GM19438 (cell line): Measurements from ENCODE around the gene FOXP4.

Experiments
- ATAC-seq: cut with Tn5 transposase; IDR thresholded peaks from one replicate; pipeline ENCODE4 v1.9.1; 2021; ENCODE audit warnings: low read depth; ENCODE audit not compliant: unreplicated experiment

Gene FOXP4, protein sequence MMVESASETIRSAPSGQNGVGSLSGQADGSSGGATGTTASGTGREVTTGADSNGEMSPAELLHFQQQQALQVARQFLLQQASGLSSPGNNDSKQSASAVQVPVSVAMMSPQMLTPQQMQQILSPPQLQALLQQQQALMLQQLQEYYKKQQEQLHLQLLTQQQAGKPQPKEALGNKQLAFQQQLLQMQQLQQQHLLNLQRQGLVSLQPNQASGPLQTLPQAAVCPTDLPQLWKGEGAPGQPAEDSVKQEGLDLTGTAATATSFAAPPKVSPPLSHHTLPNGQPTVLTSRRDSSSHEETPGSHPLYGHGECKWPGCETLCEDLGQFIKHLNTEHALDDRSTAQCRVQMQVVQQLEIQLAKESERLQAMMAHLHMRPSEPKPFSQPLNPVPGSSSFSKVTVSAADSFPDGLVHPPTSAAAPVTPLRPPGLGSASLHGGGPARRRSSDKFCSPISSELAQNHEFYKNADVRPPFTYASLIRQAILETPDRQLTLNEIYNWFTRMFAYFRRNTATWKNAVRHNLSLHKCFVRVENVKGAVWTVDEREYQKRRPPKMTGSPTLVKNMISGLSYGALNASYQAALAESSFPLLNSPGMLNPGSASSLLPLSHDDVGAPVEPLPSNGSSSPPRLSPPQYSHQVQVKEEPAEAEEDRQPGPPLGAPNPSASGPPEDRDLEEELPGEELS

DNA sequence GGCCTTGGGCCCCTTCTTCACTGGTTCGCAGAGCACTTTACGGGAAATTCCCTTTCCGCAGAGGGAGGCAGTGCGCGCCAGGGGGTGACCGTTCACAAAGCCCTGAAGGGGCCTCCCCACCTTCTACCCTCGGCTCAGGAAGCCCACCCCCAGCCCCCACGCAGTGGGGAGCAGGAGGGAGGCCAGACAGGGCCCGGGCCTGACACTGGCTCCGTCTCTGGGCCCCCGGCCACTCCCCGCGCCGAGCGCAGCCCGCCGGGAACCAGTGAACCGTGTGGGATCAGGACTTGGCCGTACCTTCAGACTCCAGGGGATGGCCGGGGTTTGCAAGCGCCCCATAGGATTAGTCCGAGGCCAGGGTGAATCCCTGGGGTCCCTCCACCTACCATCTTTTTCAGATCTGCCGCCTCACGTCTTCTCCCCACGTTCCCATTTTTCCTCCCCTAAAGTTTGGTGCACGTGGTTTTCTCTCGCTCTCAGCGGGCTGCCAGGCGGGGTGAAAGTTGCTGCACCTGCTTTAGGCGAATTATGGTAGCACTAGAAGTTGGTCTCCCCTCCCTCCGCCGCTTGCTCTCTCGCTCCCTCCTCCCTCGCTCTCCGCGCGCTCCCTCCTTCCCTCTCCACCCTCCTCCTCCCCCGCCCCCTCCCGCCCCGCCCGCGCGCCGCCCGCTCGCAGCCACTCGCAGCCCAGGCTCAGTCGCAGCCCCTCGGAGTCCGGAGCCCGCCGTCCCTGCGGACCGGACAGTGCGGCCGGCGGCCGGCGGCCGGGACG lies at the start of gene FOXP4:
Gene FOXP4 (plus strand): TSS at position 679 of the 772 bp plus-strand sequence. CDS start 19,380 bp downstream, outside the sequence.
- peak; percentile 64 for ATAC-seq

DNA sequence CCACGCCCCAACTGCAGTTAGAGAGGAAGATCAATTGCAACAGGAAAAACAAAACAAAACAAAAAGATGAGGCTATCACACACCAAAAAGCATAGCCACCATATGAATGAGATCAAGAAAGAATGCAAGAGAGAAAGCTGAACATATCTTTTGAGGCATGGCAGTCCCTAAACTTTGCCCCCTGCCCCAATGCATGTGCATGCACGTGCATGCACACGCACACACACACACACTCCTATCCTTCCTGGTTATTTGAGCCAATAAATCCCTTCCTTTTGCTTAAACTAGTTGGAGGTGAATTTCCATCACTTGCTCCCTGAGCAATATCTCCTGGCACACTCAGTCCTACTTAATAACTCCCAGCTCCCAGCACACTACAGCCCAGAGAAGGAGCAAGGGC lies 48.6 kb upstream of the FOXP4 start:
- ATAC-seq = no peak

DNA sequence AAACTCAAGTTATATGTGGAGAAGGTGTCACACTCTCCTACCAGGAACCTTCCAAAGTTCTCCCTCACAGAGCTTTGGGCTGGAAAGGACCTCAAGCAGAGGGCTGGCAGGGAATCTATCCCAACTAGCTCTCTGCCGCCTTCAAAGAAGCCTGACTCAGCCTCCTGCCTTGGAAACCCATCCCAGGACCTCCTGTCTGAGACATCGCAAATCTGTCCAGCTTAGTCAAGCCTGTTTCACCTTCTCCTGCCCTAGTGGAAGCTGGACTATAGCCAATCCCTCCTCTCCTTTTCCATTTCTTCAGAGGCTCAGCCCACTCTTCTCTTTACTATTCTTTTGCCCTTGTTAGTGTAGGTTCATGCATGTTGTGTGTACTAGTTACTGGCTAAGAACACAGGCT lies 48.2 kb upstream of the FOXP4 start:
- no peak for ATAC-seq

DNA sequence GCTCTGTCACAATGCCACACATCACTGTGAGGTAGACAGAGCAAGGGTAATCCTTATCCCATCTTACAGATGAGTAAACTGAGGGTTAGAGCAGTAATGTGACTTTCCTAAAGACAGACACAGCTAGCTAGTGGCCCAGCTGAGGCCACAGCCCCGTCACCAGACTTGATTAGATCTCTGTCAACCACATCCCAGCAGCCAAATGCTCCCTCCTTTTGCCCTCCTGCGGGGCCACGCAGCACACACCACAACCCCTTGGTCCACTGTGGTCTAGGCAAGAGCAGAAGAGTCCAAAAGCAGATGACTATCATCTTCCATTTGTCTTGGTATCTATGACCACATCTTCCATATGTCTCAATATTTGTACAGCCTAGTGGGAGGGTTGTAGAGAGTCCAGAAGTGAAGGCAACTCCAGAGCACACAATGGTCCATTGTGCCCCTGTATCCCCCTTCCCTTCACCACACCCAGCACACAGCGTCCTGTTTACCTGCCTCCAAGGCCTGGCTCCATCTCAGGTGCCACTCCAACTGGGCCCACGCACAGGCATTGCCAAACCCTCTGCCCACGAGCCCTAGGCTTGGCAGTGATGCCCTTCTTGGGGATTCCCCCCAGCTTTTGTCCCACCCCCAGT lies 47.1 kb upstream of the FOXP4 start:
- no peak for ATAC-seq

DNA sequence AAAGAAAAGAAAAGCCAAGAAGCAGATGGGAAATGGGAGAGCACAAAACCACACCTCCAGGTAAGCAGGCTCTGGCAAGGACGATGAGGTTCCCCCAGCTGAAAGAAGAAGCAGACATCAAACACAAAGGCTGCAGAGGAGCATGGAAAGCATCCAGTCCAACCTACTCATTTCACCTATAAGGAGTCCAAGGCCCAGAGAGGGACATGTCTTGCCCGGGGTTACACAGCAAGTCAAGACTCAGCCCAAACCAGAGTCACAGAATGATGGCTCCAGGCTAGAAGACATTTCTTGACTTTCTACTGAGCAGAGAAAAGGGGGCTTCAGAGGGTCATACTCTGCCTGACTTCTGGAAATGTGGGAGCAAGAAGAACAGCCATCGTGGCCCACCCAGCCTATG lies 45.6 kb upstream of the FOXP4 start:
- no peak for ATAC-seq

DNA sequence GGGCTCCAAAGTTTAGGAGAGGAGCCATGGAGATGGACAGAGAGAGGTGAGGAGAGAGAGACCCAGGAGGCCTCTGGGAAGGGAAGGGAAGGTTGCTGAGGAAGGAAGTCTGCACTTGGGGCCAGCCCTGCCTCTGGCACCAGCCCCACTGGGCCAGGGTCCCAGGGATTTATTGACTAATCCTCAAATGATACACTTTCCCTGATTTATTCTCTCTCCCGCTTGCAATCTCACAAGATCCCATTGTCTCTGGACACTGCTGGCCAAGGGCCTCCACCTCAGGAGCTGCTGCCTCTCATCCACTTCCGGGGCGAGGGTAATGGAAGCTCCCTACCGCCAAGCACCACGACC lies 43.6 kb upstream of the FOXP4 start:
- ATAC-seq = no peak

DNA sequence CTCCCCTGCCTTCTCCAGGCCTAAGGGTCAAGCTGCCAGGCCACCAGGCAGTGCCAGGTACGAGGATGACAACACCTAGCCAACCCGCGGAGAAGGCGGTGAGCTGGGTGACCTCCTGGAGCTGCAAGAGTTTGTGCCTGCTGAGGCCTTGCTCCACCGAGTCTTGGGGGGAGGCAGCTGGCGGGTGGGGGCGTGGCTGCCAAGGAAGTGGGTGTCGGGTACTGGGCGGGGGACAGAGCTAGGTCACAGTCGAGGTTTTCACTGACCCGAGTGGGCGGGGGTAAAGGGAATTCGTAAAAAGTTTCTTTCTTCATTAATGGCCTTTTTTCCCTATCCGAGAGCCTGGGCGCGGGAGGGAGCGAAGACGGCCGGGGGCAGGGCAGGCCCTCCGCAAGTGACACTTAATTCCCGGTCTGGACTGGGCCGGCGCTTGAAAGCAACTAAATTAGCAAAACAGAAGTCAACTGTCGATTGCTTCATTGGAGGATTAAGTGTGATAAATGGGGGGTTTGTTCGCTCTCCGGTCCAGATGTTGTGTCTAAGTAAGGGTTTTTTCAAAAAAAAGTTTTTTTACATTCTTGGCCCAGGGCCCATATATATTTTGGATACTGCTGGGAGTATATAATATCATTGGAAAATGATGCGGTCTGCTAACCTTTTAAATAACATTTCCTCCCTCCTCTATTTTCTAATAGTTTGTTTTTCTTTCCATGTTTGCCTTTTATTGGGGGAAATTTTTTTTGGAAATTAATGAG lies 43.1 kb upstream of the FOXP4 start:
- no peak for ATAC-seq

DNA sequence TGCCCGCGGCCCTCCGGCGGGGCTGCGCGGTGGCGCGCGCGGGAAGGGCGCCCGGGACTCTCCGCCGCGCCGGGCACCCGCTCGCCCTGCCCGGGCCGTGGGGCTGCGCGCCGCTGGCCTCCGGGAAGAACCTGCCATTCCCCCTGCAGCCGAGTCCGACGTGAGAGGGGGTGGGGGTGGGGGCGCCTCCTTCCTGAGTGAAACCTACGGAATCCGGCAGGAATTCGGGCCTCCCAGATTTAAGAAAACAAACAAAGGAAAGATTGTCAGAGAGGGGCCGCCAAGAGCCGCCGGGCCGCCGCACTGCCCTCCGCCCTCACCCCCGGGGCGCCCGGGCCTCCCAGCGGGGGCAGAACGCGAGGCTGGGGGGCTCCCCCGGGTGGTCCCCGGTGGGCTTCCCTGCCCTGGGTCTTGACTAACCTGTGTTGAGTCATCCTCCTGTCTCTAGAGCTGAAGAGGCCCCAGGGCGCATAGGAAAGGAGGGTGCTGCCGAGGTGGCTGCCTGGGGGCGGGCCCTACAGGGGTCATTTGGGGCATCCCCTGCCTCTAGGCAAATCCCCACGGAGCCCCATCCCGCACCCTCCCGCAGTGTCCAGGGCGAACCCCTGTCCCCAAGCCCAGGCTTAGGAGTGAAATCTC lies 42.2 kb upstream of the FOXP4 start:
- no peak for ATAC-seq

DNA sequence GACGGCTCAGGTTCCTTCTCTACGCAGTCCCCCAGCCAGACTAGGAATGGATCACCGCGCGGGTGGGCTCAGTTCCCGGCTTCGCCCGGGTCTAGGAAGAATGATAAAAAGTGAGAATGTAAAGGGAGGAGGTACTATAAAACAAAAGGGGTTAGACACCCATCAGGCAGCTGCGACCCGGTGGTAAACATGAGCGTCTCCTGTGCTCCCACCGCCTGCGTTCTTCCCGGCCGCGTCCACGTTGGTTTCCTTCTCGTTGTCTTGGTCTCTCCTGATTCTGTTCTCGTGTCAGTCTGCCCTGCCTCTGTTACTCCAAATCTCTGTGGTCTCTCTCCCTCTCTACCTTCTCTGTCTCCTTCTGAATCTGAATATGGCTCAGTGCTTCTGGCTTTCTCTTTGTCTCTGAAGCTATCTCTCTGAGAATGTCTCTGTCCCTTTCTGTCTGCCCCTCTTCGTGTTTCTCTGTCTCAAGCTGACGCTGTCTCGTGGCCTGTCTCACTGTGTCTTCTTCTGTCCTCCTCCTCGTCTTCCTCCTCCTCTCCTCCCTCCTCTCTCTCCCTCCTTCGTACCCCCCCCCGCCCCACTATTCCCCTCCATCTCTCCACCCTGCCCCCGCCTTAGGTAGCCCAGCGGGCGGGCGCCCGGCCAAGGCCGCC lies 41.6 kb upstream of the FOXP4 start:
- ATAC-seq = no peak

DNA sequence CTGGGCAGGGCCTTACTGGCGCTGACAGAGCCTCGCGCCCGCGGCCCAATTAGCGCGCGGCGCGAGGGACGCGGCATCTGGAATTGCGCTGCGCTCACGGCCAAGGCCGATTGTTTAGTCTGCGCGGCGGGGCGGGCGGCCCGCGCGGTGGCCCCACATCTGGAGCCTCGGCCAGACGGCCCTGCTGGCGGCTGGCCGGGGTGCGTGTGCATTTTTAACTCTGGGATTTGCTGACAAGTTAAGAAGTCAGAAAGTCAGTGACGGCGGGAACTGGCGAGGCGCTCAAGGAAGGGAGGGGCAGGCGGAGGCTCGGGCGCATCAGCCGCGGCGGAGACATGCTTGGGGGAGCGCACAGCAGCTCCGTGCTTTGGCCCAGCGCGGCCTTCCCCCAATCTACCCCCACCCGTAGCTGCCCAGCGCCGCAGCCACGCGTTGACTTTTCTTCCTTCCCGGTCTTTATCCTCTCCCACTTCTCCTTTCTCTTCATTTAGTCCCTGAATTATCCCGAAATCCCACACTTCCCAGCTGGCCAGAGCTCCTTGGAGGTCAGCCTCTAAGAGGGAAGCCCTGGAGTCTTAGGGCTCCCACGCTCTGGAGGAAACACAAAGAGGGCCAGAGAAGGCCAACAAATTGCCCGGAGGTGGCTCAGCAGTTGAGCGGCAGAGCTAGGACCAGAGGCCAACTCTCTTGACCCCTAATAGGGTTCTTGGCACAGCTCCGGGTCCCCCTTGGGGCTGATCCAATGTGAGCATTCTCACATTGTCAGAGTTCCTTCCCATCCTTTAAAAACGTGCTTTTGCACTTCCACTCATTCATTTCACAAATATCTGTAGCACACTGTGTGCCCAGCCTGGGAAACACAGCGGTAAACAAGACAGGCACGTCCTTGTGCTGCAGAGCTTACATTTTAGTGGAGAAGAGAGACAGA lies 40.8 kb upstream of the FOXP4 start:
- no peak for ATAC-seq

DNA sequence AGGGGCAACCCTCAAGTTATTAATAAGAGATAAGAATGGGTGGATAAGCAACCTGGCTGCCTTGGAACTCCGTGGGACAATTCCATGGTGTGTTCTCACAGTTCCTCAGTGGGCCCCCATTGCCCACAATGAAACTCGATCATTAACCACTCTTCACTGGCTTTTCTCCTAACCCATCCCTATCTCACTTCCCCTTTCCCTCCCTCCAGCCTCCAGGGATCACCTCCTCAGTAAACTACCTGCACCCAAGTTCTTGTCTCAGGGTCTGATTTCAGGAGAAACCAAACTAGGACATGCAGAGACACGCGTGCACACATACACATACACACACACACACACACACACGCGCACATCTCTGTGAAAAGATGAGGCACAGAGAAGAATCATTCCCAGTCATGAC lies 37.7 kb upstream of the FOXP4 start:
- ATAC-seq = no peak

DNA sequence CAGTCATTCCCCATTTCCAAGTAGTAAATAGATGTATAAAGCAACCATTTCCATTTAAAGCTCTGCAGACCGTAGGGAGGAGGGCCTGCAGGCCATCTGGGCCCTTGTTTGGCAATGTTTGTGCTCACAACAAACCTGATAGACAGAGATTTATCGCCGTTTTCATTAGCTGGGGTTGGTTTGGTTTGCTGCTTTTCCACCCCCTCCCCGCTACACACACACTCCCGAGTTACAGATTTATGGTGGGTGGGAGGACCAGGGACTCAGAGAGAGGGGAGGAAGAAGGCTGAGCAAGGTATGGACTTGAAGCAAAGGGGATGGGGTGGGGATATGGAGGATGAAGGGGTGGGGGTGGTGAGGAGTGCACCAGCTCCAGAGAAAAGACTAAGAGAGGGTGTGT lies 36.6 kb upstream of the FOXP4 start:
- no peak for ATAC-seq

DNA sequence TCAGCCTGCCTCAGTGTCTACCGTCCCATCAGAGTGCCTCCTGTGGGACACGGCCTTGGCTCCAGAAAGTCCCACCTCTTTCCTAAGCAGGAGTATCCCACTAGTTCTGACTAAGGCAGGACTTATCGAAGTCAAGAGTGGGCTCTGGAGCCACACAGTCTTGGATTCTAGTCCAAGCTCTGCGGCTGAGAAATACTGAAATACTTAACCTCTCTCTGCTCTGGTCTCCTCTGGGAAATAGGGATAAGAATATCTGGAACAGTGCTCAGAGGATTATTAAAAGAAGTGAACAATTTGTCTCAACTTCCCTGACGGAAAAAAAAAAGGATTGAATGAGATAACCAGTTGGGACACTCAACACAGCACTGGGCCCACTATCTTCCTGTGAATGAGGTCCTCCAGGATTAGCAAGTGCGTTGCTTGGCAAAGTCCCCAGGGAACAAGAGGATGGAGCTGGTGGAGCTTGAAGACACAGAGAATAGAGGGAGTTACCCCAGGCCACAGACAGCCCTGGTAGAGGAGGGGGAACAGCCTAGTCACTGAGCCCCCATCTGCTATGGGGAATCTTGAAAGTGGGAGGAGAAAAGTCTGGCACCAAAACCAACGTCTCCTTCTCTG lies 34.6 kb upstream of the FOXP4 start:
- ATAC-seq = no peak

DNA sequence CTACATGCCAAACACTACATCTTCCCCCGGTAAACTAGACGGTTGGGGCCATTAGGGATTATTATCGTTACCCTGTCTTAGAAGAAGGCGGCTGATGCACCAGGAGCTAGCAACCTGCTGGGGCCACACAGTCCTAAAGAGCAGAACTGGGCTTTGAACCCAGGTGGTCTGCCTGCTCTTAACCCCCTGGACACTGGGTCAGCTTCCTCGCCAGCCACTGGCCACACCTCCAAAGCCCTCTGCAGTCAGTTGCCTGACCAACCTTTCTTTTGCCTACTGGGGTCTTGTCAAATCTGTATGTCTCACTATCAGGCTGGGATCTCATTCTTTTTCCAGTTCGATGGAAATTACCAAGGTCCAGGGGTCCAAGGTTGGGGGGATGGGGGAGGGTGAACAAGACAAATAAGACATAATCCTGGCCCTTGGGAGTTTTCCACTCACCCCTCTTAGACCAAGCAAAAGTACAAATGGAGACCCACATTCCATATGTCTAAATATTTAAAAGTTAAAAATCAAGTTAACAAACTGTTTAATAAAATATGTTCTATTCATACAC lies 34.0 kb upstream of the FOXP4 start:
- no peak for ATAC-seq

DNA sequence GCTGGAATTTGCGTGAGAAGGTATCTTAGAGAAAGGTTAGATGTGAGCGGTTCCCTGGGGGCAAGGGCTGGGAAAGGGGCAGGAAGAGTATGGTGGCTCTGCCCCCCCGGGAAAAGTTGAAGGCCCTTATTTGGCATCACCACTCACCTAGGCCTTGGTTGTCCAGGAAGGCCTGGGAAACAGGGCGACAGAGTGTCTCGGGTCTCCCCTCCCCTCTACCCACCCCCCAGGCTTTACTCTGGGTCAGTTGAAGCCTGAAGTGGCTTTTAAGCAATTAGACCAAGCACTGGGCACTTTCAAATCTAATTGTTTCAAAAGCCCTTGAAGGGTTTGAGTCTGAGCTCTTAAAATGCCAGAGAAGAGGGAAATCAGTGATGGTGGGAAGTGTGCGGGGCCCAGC lies 30.2 kb upstream of the FOXP4 start:
- no peak for ATAC-seq

DNA sequence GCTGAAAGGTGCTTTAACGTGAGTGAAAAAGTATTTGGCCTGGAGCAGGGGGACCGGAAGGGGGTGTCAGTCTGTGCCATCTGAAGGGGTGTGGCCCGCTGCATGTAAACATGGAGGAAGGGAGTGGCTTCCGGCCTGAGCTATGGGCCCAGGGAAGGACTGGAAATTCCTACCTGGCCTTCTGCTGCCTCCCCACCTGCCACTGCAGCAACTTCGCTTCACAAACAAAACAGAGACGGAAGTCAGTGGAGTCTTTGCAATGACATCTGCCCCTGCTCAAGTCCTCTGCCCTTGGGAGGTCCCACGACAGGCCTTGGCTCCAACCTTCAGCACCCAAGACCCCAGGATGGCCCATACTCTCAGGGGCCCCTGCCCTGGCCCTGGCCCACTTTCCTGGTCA lies 28.1 kb upstream of the FOXP4 start:
- no peak for ATAC-seq

DNA sequence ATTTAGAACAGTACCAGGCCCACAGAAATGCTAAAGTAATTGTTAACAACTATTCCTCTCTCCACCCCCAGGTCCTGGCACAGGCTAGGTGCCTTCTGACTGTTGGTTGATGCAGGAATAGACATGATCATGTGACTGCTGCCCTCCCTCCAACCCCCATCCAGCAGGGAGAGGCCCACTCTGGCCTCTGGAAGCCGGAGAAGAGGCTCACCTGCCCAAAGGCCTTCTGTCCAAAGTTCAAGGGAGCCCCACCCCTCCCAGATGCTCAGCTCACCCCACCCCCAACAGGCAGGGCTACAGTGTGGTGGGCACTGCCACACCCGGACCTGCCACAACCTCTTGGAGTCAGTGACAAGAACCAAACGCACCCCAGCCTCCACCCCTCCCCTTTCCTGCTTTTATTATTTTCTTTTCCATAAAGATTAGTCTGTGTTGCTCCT lies 26.9 kb upstream of the FOXP4 start:
- no peak for ATAC-seq
